HepG2 (cell line): Measurements from ENCODE around the gene THOC6. TPM values are rescaled to one million over a fixed set of nuclear protein-coding genes. Genes with fewer than 3 reads are reported as not detected.

ENCODE experiments used
- ATAC-seq: fragments of 200-7000 bp; cut with Tn5 transposase; 3 replicates; pipeline ENCODE4 v1.9.1; 2020; ENCODE audit warnings: mild to moderate bottlenecking, moderate library complexity
- BruUV-seq: library from RNA; stranded (reverse); fragments of 400-500 nt; replicated peaks from 2 replicates; lab custom pipeline; 2021; lab: Mats Ljungman, UMichigan
- CTCF ChIA-PET: fragments of 300-600 bp; formaldehyde crosslinking; extraction: SDS; loops from one replicate; lab custom pipeline; 2021; ENCODE audit warnings: low total read pairs, inconsistent platforms, low intra/inter-chr PET ratio; lab: Yijun Ruan, JAX
- POLR2A ChIA-PET: fragments of 350-600 bp; sonication (Branson Sonifier 250); formaldehyde crosslinking; loops from one replicate; lab custom pipeline; 2020; ENCODE audit warnings: antibody characterized with exemption, inconsistent platforms; lab: Yijun Ruan, JAX
- DNase-seq: peaks from one replicate; pipeline ENCODE4 v3.0.0-alpha.2; 2015; ENCODE audit warnings: low spot score
- FAIRE-seq: peaks from 3 replicates; lab custom pipeline; 2011; peaks lifted over from hg19 to GRCh38; lab: Jason Lieb, UNC
- H2AFZ ChIP-seq: one replicate; pipeline ENCODE4 v1.6.1; 2011; ENCODE audit warnings: low read length, inconsistent platforms
- H3K27ac ChIP-seq: fragments of 300-600 bp; 3 replicates; pipeline ENCODE4 v1.8.0; 2011; ENCODE audit warnings: mixed run types, mild to moderate bottlenecking, mixed read lengths, low read length, inconsistent platforms; ENCODE audit not compliant: insufficient read depth; ENCODE audit errors: extremely low read length
- H3K27me3 ChIP-seq, 2 experiments: fragments of 200-600 bp in 1 of 2; 2 replicates in 1 of 2; 3 replicates in 1 of 2; pipeline versions ENCODE4 v1.6.0 to v1.8.0; 2011; ENCODE audit warnings: low read length in 2 of 2, mild to moderate bottlenecking in 2 of 2, moderate library complexity in 2 of 2, inconsistent platforms in 1 of 2; ENCODE audit not compliant: insufficient read depth in 2 of 2, control insufficient read depth in 1 of 2
- H3K36me3 ChIP-seq, 2 experiments: fragments of 200-600 bp in 1 of 2; replicated peaks in 1 of 2; 2 replicates in 1 of 2; 3 replicates in 1 of 2; pipeline versions ENCODE4 v1.5.1 to v1.8.0; 2011; ENCODE audit warnings: low read length in 2 of 2, inconsistent platforms in 1 of 2; ENCODE audit not compliant: insufficient read depth in 2 of 2, control insufficient read depth in 1 of 2
- H3K4me1 ChIP-seq: 2 replicates; pipeline ENCODE4 v1.5.1; 2012; ENCODE audit warnings: low read length, inconsistent platforms; ENCODE audit not compliant: insufficient read depth
- H3K4me2 ChIP-seq: 2 replicates; pipeline ENCODE4 v1.6.0; 2011; ENCODE audit warnings: low read depth, low read length, inconsistent platforms
- H3K4me3 ChIP-seq, 3 experiments: fragments of 200-600 bp in 1 of 3; sonication (generic), shearing (Covaris generic) in 1 of 3; replicated peaks in 1 of 3; 2 replicates each; pipeline ENCODE4 v1.5.1; 2011 to 2016; ENCODE audit warnings: low read length in 3 of 3, inconsistent platforms in 2 of 3, low read depth in 2 of 3, mild to moderate bottlenecking in 2 of 3, control low read depth in 1 of 3, mixed read lengths in 1 of 3; ENCODE audit not compliant: insufficient read depth in 1 of 3
- H3K79me2 ChIP-seq: one replicate; pipeline ENCODE4 v1.6.1; 2011; ENCODE audit warnings: low read length, inconsistent platforms; ENCODE audit not compliant: insufficient read depth
- H3K9ac ChIP-seq: 2 replicates; pipeline ENCODE4 v1.6.0; 2011; ENCODE audit warnings: mild to moderate bottlenecking, low read depth, low read length, inconsistent platforms; ENCODE audit not compliant: insufficient read depth
- H3K9me3 ChIP-seq: 2 replicates; pipeline ENCODE4 v1.5.1; 2012; ENCODE audit warnings: mild to moderate bottlenecking, low read length
- H4K20me1 ChIP-seq: 2 replicates; pipeline ENCODE4 v1.6.0; 2011; ENCODE audit warnings: inconsistent platforms, mild to moderate bottlenecking, low read length, moderate library complexity; ENCODE audit not compliant: insufficient read depth
- ARID5B ChIP-seq: IDR thresholded peaks from 2 replicates; pipeline ENCODE4 v1.4.0; 2020; ENCODE audit warnings: mild to moderate bottlenecking, missing genetic modification reagents
- DPF2 ChIP-seq: sonication (generic); formaldehyde crosslinking; IDR thresholded peaks from 2 replicates; pipeline ENCODE4 v1.4.0; 2020; ENCODE audit warnings: mild to moderate bottlenecking, low read depth, missing genetic modification reagents, borderline replicate concordance
- EP300 ChIP-seq, 3 experiments: sonication (generic) in 1 of 3; formaldehyde crosslinking in 1 of 3; IDR thresholded peaks; 2 replicates each; pipeline versions ENCODE4 v1.5.1 to v1.6.1; 2011 to 2020; ENCODE audit warnings: low read depth in 2 of 3, low read length in 2 of 3, borderline replicate concordance in 1 of 3, improper control_type of control experiment in 1 of 3, mild to moderate bottlenecking in 1 of 3, missing genetic modification reagents in 1 of 3, moderate library complexity in 1 of 3
- ESRRA ChIP-seq: sonication (generic); formaldehyde crosslinking; IDR thresholded peaks from 2 replicates; pipeline ENCODE4 v1.5.1; 2020; ENCODE audit warnings: mild to moderate bottlenecking, low read depth, missing genetic modification reagents
- KDM6A ChIP-seq: IDR thresholded peaks from 2 replicates; pipeline ENCODE4 v1.6.1; 2016; ENCODE audit warnings: low read depth
- SOX6 ChIP-seq, 2 experiments: fragments of 450-650 bp in 1 of 2; sonication (generic) in 1 of 2; formaldehyde crosslinking in 1 of 2; IDR thresholded peaks; 2 replicates each; pipeline versions ENCODE4 v1.4.0 to v1.6.1; 2017 to 2020; ENCODE audit warnings: antibody characterized with exemption in 1 of 2, mild to moderate bottlenecking in 1 of 2, missing genetic modification reagents in 1 of 2
- XBP1 ChIP-seq: sonication (generic); formaldehyde crosslinking; IDR thresholded peaks from 2 replicates; pipeline ENCODE4 v1.5.0; 2020; ENCODE audit warnings: missing genetic modification reagents
- ZBTB39 ChIP-seq: sonication (generic); formaldehyde crosslinking; IDR thresholded peaks from 2 replicates; pipeline ENCODE4 v1.5.0; 2020; ENCODE audit warnings: missing genetic modification reagents
- ZNF569 ChIP-seq: sonication (generic); formaldehyde crosslinking; IDR thresholded peaks from 2 replicates; pipeline ENCODE4 v1.5.0; 2020; ENCODE audit warnings: mild to moderate bottlenecking, missing genetic modification reagents, moderate library complexity, borderline replicate concordance
- ZNF770 ChIP-seq: sonication (generic); formaldehyde crosslinking; IDR thresholded peaks from 2 replicates; pipeline ENCODE4 v1.5.0; 2020; ENCODE audit warnings: mild to moderate bottlenecking, missing genetic modification reagents
- ZNF841 ChIP-seq: sonication (generic); formaldehyde crosslinking; IDR thresholded peaks from 2 replicates; pipeline ENCODE4 v1.8.1; 2023; ENCODE audit warnings: missing genetic modification reagents, borderline replicate concordance
- WGBS: methylation state at CpG from one replicate; pipeline ENCODE4 v1.1.6; 2017; ENCODE audit warnings: low lambda C conversion rate; 5-methylcytosine and 5-hydroxymethylcytosine counted together
- in situ Hi-C: cut with HindIII; loops from 2 replicates; pipeline ENCODE4 v1.10.0; 2017; ENCODE audit warnings: low pct_unique_long_range_greater_than_20kb; ENCODE audit not compliant: extremely low pct_ligation_motif_present
- intact Hi-C: fragments of 100-400 bp; cut with micrococcal nuclease; formaldehyde crosslinking; loops from one replicate; pipeline ENCODE4 v1.10.0; 2022; ENCODE audit not compliant: unreplicated experiment
- polyA plus RNA-seq, 8 experiments: library from polyadenylated mRNA; depleted of rRNA in 3 of 8; stranded (reverse) in 7 of 8; unstranded in 1 of 8; fragments of >200 nt; fragmentation: Illumina TruSeq in 4 of 8; extraction: Trizol in 4 of 8; gene quantifications; 2 replicates each; pipeline versions ENCODE4 v1.2.1 to v1.2.3, GENCODE V29; 2011 to 2016; ENCODE audit warnings: low read depth in 4 of 8, missing spikeins in 1 of 8, mixed read lengths in 1 of 8; ENCODE audit not compliant: insufficient read depth in 1 of 8
- total RNA-seq, 5 experiments: library from RNA; depleted of rRNA; stranded (reverse); fragments of >200 nt; fragmentation: Illumina TruSeq; extraction: Trizol; gene quantifications; 2 replicates each; pipeline ENCODE4 v1.2.3, GENCODE V29; 2016; ENCODE audit warnings: low read depth in 1 of 5
- TF ChIP-seq, protein P1 (sequence below): IDR thresholded peaks from 2 replicates; pipeline ENCODE4 v1.6.1; 2016; ENCODE audit warnings: mild to moderate bottlenecking

Gene THOC6
- total and polyA plus RNA-seq, 2 of the 13 experiments (the other 11 are each of a cell fraction or from before 2014, with no cell fraction given), result 32.1 to 37.0 TPM

DNA sequence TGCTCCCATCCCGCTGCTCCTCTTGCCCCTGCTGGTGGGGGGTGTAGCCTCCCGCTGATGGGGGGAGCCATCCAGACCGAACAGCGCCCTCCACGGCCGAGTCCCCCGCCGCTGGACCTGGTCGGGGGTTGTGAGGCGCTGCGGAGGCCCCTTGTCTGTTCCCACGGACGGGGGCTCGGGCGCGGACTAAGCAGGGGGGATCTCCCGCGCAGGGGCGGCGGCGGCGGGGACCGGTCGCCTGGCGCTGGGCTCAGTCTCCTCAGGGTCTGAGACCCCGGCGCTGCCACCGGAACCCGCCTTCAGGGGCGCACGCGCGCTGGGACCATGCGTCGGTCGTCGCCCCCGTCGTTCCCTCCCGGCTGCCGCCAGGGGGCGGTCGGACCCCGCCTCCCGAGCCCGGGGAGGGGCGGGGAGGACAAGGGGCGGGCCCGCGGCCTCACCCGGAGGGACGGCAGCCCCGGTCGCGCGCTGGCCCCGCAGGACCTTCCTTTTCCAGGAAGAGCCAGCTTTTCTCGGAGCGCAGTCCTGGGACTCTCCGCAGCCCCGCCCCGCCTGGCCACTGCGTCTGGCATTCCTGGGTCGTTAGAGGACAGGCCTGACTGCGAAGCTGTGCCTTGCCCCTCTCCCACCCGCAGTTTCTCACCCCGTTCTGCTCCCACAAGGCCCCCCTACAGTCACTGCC lies 35.3 kb downstream of the THOC6 start:
- no peak for FAIRE-seq
- 0% methylated on average over 2 of the region's 67 CpGs for WGBS
- Histone ChIP-seq H3K4me2 (peak overlapping the region; percentile 99), H3K9ac (peak overlapping the region; percentile 81), H3K36me3 (no peaks in the 10 kb centered on the region), H3K79me2 (no peaks in the 10 kb centered on the region), H3K9me3 (no peaks in the 10 kb centered on the region), H3K27ac (peak overlapping the region; percentile 55), H4K20me1 (no peaks in the 10 kb centered on the region), H3K4me3 (peak overlapping the region; percentile 74 to 91 (median 90); a peak in 5 of 6 replicates), H3K4me1 (peaks cover 14% of the 10 kb centered on the region), H2AFZ (no peak overlapping the region), H3K27me3 (no peaks in the 10 kb centered on the region)
- ATAC-seq, result peak; percentile 87
- no TSS peak for BruUV-seq
- CTCF ChIA-PET, result interaction anchor here (0.7 to 1.6 kb wide), 5 partner anchors 27 to 42 kb away, joined by 3 to 8 read pairs (median 7); no protein-coding TSS in a partner anchor
- DNase-seq, result peak; percentile 71
- in situ Hi-C loops, result no loop called here
- POLR2A ChIA-PET, result interaction anchor here (0.7 to 3.0 kb wide), 25 partner anchors 9 to 153 kb away, joined by 3 to 30 read pairs (median 3); partner anchors contain the start of genes HCFC1R1, PAQR4, THOC6 and TNFRSF12A
- intact Hi-C loops, result loop anchor here (1.0 to 2.0 kb wide), 3 partner anchors 28 to 70 kb away; no protein-coding TSS in a partner anchor
- TF ChIP-seq DPF2 (CRISPR knock-in tag), result no peak
- TF ChIP-seq ZBTB39 (CRISPR knock-in tag), result peak; percentile 59; the same call in 1 of the 2 replicates
- TF ChIP-seq ZNF569 (CRISPR knock-in tag), result no peak
- TF ChIP-seq, protein P1, sequence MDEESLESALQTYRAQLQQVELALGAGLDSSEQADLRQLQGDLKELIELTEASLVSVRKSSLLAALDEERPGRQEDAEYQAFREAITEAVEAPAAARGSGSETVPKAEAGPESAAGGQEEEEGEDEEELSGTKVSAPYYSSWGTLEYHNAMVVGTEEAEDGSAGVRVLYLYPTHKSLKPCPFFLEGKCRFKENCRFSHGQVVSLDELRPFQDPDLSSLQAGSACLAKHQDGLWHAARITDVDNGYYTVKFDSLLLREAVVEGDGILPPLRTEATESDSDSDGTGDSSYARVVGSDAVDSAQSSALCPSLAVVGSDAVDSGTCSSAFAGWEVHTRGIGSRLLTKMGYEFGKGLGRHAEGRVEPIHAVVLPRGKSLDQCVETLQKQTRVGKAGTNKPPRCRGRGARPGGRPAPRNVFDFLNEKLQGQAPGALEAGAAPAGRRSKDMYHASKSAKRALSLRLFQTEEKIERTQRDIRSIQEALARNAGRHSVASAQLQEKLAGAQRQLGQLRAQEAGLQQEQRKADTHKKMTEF (CRISPR knock-in tag), result peak; percentile 80
- peak; percentile 78 for TF ChIP-seq ZNF770 (CRISPR knock-in tag)
- no peak for TF ChIP-seq SOX6 (IDR thresholded peaks at IDR 0.05)
- TF ChIP-seq SOX6 (CRISPR knock-in tag; IDR thresholded peaks at IDR 0.05), result peak; percentile 46; the same call in 1 of the 2 replicates
- TF ChIP-seq KDM6A (CRISPR knock-in tag), result no peak
- peak; percentile 58; the same call in 1 of the 2 replicates for TF ChIP-seq ARID5B (CRISPR knock-in tag)
- no peak for TF ChIP-seq XBP1 (CRISPR knock-in tag)
- no peak for TF ChIP-seq EP300 (IDR thresholded peaks at IDR 0.05; ENCODE audit: low read depth in 2 of 2, low read length in 2 of 2)
- no peak for TF ChIP-seq EP300 (CRISPR knock-in tag; IDR thresholded peaks at IDR 0.05; ENCODE audit: borderline replicate concordance)
- TF ChIP-seq ESRRA, result peak; percentile 76
- no peak for TF ChIP-seq ZNF841
